Fibroblast of lung (primary cell): ENCODE measurements around the gene C1QC. TPM values are rescaled to one million over a fixed set of nuclear protein-coding genes. Genes with fewer than 3 reads are reported as not detected.

Experiments
- DNase-seq, 2 donors: peaks; one replicate each; pipeline versions ENCODE4 v3.0.0 to v3.0.0-alpha.2; 2010; ENCODE audit warnings: low read depth in 2 of 2
- H2AFZ ChIP-seq: 2 replicates; pipeline ENCODE4 v1.5.1; 2012; ENCODE audit warnings: low read length, control low read depth, inconsistent platforms
- H3K27ac ChIP-seq: 2 replicates; pipeline ENCODE4 v1.5.1; 2011; ENCODE audit warnings: low read length, control low read depth; ENCODE audit not compliant: insufficient read depth
- H3K27me3 ChIP-seq: 2 replicates; pipeline ENCODE4 v1.5.1; 2011; ENCODE audit warnings: mild to moderate bottlenecking, low read length; ENCODE audit not compliant: control insufficient read depth, insufficient read depth
- H3K36me3 ChIP-seq: 2 replicates; pipeline ENCODE4 v1.5.1; 2011; ENCODE audit warnings: low read length; ENCODE audit not compliant: control insufficient read depth, insufficient read depth
- H3K4me1 ChIP-seq: 2 replicates; pipeline ENCODE4 v1.5.1; 2011; ENCODE audit warnings: low read length; ENCODE audit not compliant: control insufficient read depth, insufficient read depth; ENCODE audit errors: extremely low read depth
- H3K4me2 ChIP-seq: 2 replicates; pipeline ENCODE4 v1.5.1; 2011; ENCODE audit warnings: low read length, control low read depth; ENCODE audit not compliant: insufficient read depth; ENCODE audit errors: extremely low read depth
- H3K4me3 ChIP-seq, 4 experiments: fragments of 200-600 bp in 1 of 4; sonication (generic) in 1 of 4; replicated peaks in 1 of 4; 2 replicates each; pipeline ENCODE4 v1.5.1; 2011 to 2016; ENCODE audit warnings: low read length in 4 of 4, low read depth in 3 of 4, mild to moderate bottlenecking in 3 of 4, control low read depth in 2 of 4, inconsistent platforms in 1 of 4, mixed read lengths in 1 of 4; ENCODE audit not compliant: insufficient read depth in 1 of 4; ENCODE audit errors: control extremely low read depth in 1 of 4
- H3K79me2 ChIP-seq: 2 replicates; pipeline ENCODE4 v1.5.1; 2012; ENCODE audit warnings: mild to moderate bottlenecking, low read length, inconsistent platforms; ENCODE audit not compliant: control insufficient read depth, insufficient read depth
- H3K9ac ChIP-seq: 2 replicates; pipeline ENCODE4 v1.5.1; 2011; ENCODE audit warnings: mild to moderate bottlenecking, low read length, control low read depth; ENCODE audit not compliant: insufficient read depth
- H3K9me3 ChIP-seq: 2 replicates; pipeline ENCODE4 v1.5.1; 2012; ENCODE audit warnings: low read depth, low read length; ENCODE audit not compliant: control insufficient read depth, insufficient read depth
- H4K20me1 ChIP-seq: 2 replicates; pipeline ENCODE4 v1.5.1; 2011; ENCODE audit warnings: low read length; ENCODE audit not compliant: control insufficient read depth, insufficient read depth; ENCODE audit errors: extremely low read depth
- CTCF ChIP-seq, 2 donors: IDR thresholded peaks in 1 of 2; conservative IDR thresholded peaks in 1 of 2; 1 replicate in 1 of 2; 2 replicates in 1 of 2; pipeline ENCODE4 v1.5.1; 2011 to 2012; ENCODE audit warnings: low read length in 2 of 2, control low read depth in 1 of 2, inconsistent platforms in 1 of 2, low read depth in 1 of 2, mild to moderate bottlenecking in 1 of 2
- EZH2 ChIP-seq: IDR thresholded peaks from 2 replicates; pipeline ENCODE4 v1.5.1; 2012; ENCODE audit warnings: low read length, control low read depth, mild to moderate bottlenecking; ENCODE audit errors: missing control alignments
- polyA plus RNA-seq, 2 donors: library from polyadenylated mRNA; depleted of rRNA in 1 of 2; stranded (reverse) in 1 of 2; unstranded in 1 of 2; fragments of >200 nt; gene quantifications; 2 replicates each; pipeline ENCODE4 v1.2.1, GENCODE V29; 2011 to 2012; ENCODE audit warnings: missing spikeins in 1 of 2
- total RNA-seq: library from RNA; depleted of rRNA; stranded (reverse); fragments of >200 nt; gene quantifications from 2 replicates; pipeline ENCODE4 v1.2.1, GENCODE V29; 2014

Gene C1QC
- total and polyA plus RNA-seq, 2 donors (not counting 1 experiment from before 2014, with no cell fraction given) = not detected

GRCh38 chr1:22600071-22600816 lies 43.2 kb upstream of the C1QC start:
- Histone ChIP-seq H3K9me3 (no peaks in the 10 kb centered on the region), H3K27ac (no peak overlapping the region), H2AFZ (no peak overlapping the region), H3K4me3 (no peak overlapping the region), H4K20me1 (no peaks in the 10 kb centered on the region), H3K9ac (no peak overlapping the region), H3K36me3 (no peaks in the 10 kb centered on the region), H3K4me2 (no peak overlapping the region), H3K79me2 (no peaks in the 10 kb centered on the region), H3K4me1 (no peaks in the 10 kb centered on the region), H3K27me3 (peaks cover 11% of the 10 kb centered on the region)
- no peak for TF ChIP-seq CTCF (conservative IDR thresholded peaks at IDR 0.05 in 1 of 2, IDR thresholded peaks at IDR 0.05 in 1 of 2; ENCODE audit: low read depth in 1 of 2, low read length in 2 of 2)
- no peak for TF ChIP-seq EZH2
- DNase-seq = no peak

- H3K27ac ChIP-seq = no peak overlapping the region
- no peak overlapping the region for H3K4me2 ChIP-seq
- no peaks in the 10 kb centered on the region for H3K4me1 ChIP-seq
- H3K36me3 ChIP-seq = no peaks in the 10 kb centered on the region
- peaks cover 13% of the 10 kb centered on the region for H3K27me3 ChIP-seq
- no peak overlapping the region for H3K4me3 ChIP-seq
- H4K20me1 ChIP-seq = no peaks in the 10 kb centered on the region
- no peaks in the 10 kb centered on the region for H3K9me3 ChIP-seq
- DNase-seq = no peak
- no peaks in the 10 kb centered on the region for H3K79me2 ChIP-seq
- no peak for TF ChIP-seq CTCF (conservative IDR thresholded peaks at IDR 0.05 in 1 of 2, IDR thresholded peaks at IDR 0.05 in 1 of 2; ENCODE audit: low read depth in 1 of 2, low read length in 2 of 2)
- TF ChIP-seq EZH2 = no peak
- H2AFZ ChIP-seq = no peak overlapping the region
- H3K9ac ChIP-seq = no peak overlapping the region
Observed at GRCh38 chr1:22600817-22601605, 42.4 kb upstream of the C1QC start.

GRCh38 chr1:22601610-22602009 lies 41.8 kb upstream of the C1QC start:
- Histone ChIP-seq H2AFZ (no peak overlapping the region), H3K9me3 (no peaks in the 10 kb centered on the region), H3K27ac (no peak overlapping the region), H3K36me3 (no peaks in the 10 kb centered on the region), H3K27me3 (peaks cover 13% of the 10 kb centered on the region), H3K4me2 (no peak overlapping the region), H3K4me3 (no peak overlapping the region), H3K9ac (no peak overlapping the region), H4K20me1 (no peaks in the 10 kb centered on the region), H3K79me2 (no peaks in the 10 kb centered on the region), H3K4me1 (no peaks in the 10 kb centered on the region)
- TF ChIP-seq EZH2 (no peak), CTCF (conservative IDR thresholded peaks at IDR 0.05 in 1 of 2, IDR thresholded peaks at IDR 0.05 in 1 of 2; ENCODE audit: low read depth in 1 of 2, low read length in 2 of 2) (no peak)
- no peak for DNase-seq
